Putamen (tissue), 1 donor: Measurements from ENCODE around the gene RFT1.
"Not testable (repeated sequence)": the region's sequence is repeated elsewhere in the genome, so short reads cannot be mapped to it uniquely, and the experiment has no call there.

Source experiments
- DNase-seq: peaks from one replicate; pipeline ENCODE4 v3.0.0-alpha.2; 2016; ENCODE audit warnings: low spot score

The RFT1 gene

DNA sequence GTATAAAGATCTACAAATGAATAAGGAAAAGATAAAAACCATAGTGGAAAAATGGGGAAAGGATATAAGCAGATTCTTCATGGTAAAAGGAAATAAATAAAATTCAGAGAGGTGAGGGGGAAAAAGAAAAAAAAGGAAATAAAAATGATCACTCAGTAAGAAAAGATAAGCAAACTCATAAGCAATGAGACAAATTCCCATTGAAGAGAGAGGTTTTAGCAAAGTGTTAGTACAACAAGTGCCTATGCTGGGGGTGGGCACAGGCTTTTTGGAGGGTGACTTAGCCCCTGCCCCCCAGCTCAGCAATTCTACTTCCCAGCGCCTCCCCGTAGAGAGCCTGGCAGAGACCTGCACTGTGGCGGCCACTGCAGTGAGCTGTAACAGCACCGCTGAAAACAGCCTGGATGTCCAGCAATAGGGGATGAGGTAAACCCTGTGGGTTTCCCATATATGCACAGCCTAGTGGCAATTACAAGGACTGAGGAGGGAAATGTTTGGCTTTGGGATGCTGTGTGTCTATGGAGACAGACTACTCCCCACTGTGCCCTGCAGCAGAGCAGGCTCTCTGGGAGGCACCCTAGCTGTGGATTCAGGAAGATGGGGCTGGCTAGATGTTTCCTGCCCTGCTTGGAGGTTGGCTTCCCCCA, 60.7 kb downstream of the RFT1 start:
- no peak for DNase-seq

DNA sequence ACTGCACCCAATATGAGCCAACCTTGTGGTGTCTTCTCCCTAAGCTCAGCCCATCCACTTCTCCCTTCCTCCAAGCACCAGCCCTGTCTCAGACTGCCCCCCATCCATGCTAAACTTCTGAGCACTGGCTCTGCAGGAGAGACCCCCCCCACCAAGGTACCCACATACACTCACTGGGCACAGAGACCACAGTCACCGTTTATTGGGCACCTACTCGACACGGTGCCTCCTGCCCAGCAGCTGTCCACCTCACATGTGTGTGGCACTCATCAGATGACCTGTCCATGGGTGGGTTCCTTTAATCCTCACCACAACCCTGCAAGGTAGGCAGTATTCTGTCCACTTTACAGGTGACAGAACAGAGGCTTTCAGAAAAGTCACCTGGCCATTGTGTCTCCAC, 62.1 kb downstream of the RFT1 start:
- DNase-seq = no peak

DNA sequence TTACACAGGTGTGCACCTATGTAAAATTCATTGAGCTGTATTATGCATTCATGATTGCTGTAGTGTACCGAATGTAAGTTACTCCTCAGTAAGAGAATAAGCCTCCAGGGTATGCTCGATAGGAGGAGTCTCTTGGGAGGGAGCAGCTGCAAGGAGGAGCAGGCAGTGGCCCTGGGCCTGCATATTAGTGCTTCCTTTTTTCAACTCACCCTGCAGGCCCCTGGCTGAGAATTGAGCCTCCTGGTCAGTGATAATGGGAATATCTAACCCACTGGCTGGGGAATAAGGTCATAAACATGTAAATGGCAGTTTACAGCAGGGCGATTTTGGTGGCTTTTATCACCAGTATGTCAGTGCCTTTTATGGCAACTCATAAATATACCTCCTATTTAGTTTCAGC, 62.7 kb downstream of the RFT1 start:
- no peak for DNase-seq

GRCh38 chr3:53065841-53066480, 64.3 kb downstream of the RFT1 start:
- DNase-seq = no peak

GRCh38 chr3:53062905-53063304, 67.3 kb downstream of the RFT1 start:
- no peak for DNase-seq

DNA sequence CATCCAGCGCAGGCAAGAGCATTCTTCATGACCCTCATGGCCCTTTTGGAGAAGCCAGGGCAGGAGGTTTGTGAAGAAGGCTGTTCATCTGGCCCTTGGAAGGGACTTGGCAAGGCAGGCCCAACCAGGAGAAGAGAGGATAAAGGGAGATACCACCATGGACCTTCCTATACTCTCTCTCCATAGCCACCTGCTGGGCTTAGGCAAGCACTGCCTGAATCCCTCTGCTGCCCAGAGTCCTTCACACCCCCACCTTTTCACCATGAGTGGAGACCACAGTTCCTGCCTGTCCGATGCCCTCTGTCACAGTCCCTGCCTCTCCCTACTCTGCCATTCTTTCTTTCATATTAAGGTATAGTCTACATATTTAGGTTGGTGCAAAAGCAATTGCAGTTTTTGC, 73.8 kb downstream of the RFT1 start:
- no peak for DNase-seq

DNA sequence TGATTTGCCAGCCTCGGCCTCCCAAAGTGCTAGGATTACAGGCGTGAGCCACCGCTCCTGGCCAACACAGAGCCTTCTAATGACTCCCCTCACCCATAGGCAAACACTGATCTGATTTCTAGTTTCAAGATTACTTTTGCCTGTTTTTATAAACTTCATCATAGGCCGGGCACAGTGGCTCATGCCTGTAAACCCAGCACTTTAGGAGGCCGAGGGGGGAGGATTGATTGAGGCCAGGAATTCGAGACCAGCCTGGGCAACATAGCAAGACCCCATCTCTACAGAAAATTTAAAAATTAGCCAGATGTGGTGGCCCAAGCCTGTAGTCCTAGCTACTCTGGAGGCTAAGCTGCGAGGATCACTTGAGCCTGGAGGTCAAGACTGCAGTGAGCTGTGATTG, 76.0 kb downstream of the RFT1 start:
- not testable (repeated sequence) for DNase-seq

DNA sequence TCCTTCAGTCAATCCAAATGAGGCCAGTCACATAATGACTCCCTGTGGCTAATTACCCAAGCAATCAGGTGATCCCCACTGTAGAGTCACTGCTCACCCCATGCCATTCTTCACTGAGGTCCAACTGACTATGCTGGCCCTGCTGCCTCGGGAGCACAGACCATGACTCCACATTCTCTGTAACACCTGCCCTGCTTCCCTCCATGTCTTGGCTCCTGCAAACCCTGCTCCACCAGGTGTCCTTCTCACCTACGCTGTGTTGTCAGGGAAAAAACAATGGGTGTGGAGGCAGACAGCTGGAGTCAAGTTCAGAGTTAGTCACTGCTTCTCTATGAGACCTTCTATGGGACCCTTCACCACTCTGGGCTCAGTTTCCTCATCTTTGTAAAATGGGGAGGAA, 78.3 kb downstream of the RFT1 start:
- DNase-seq = no peak

DNA sequence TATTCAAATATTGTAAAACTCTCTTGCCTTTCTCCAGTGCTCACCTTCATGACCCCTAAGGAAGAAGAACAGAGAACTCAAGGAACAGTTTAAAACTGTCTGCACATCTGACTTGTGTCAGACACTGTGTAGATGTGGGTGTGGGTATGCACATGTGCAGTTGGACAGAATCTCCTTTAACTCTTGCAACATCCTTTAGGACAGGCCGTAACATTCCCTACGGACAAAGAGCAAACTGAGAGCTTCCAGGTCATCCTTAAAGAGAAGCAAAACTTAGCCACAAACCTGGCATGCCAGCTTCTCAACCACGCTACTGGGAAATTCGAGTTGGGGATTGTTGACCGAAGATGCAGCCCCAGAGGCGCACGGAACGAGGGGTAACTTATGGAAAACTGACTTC, 80.2 kb downstream of the RFT1 start:
- no peak for DNase-seq

GRCh38 chr3:53046171-53047170, 83.8 kb downstream of the RFT1 start:
- DNase-seq = peak; percentile 42

- DNase-seq = peak; percentile 79
These were observed 84.6 kb downstream of the RFT1 start, which contains the start of gene SFMBT1 for GRCh38 chr3:53045518-53046170. SFMBT1 (minus strand) TSS chr3:53046073; CDS start chr3:52969128, 76,945 bp downstream.

- DNase-seq = peak; percentile 74
These were observed 85.3 kb downstream of the RFT1 start for GRCh38 chr3:53044711-53045517.

DNA sequence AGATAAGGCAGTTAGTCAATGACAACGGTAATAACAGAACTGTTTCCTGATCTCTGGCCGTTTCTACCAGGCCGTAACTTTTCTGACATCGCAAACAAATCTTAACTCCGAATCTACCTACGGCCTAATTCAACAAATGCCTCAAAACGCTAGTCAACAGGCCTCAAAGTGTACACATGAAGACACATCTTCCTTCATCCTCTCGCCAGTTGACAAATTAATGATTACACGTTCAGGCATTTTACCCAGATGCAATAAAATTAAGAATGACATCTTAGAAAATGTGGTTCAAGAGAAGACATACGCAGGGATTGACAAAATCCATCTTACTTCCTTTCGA, 85.9 kb downstream of the RFT1 start:
- DNase-seq = no peak

DNA sequence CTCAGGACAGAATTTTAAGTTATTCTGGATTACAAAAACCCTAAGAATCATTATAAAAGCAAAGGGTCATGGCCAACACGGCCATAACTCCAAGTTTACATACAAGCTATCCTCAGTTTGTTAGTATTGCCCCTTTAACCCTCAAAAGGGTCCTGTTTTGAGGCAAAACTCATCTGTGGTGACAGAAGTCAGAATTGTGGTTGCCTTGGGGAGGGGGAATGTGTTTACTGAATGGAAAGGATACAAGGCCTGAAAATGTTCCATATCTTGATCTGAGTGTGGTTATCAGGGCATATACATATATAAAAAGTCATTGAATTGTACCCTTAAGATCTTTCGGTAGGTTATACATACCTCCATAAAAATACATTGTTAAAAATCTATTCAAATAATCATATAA, 86.5 kb downstream of the RFT1 start:
- no peak for DNase-seq

DNA sequence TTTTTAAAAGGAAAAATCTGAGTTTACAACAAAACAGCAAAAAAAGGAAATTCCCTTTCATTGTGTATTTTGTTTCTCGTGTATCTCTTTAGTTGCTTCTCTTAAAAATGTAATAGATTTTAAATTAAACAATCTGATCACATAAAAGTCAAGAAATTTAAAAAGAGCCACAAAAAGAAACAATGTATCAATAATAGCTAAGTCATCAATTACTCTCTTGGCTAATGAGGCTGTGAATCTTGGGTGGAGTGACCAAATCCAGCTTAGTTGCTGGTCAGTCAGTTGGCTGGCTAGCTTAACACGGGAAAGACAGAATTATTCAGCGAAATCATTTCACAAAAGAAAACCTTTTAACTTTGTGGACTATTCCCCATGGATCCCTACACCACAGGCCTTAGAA, 87.6 kb downstream of the RFT1 start:
- no peak for DNase-seq

- no peak for DNase-seq
These were observed 89.8 kb downstream of the RFT1 start for GRCh38 chr3:53040351-53040820.

- no peak for DNase-seq
These were observed 90.9 kb downstream of the RFT1 start for GRCh38 chr3:53039376-53039752.

GRCh38 chr3:53038679-53039375, 91.4 kb downstream of the RFT1 start:
- DNase-seq = no peak
